GM12878 (cell line): ENCODE data around the gene GBP5. TPM values are rescaled to one million over a fixed set of nuclear protein-coding genes. Genes with fewer than 3 reads are reported as not detected.

Experiments
- ATAC-seq: fragments of 200-7000 bp; cut with Tn5 transposase; 3 replicates; pipeline ENCODE4 v1.9.1; 2020; ENCODE audit warnings: mild to moderate bottlenecking, moderate library complexity
- BruUV-seq: library from RNA; stranded (reverse); fragments of 400-500 nt; replicated peaks from 2 replicates; lab custom pipeline; 2021; lab: Mats Ljungman, UMichigan
- CTCF ChIA-PET: fragments of 300-600 bp; sonication (Branson Sonifier 250); formaldehyde crosslinking; extraction: SDS; loops from one replicate; lab custom pipeline; 2021; ENCODE audit warnings: inconsistent platforms; lab: Yijun Ruan, JAX
- POLR2A ChIA-PET: fragments of 350-600 bp; formaldehyde crosslinking; extraction: SDS; loops from one replicate; lab custom pipeline; 2021; ENCODE audit warnings: inconsistent platforms; lab: Charles Lee
- RAD21 ChIA-PET: fragments of 300-600 bp; sonication (Branson Sonifier 250); formaldehyde crosslinking; loops from one replicate; lab custom pipeline; 2023; ENCODE audit warnings: antibody characterized with exemption; ENCODE audit not compliant: unreplicated experiment; lab: Charles Lee
- SMC1A ChIA-PET: fragments of 300-600 bp; sonication (Branson Sonifier 250); formaldehyde crosslinking; loops from one replicate; lab custom pipeline; 2023; ENCODE audit not compliant: unreplicated experiment, uncharacterized antibody; lab: Charles Lee
- DNase-seq: peaks from one replicate; pipeline ENCODE4 v3.0.0-alpha.2; 2011; ENCODE audit warnings: low read depth, low spot score
- FAIRE-seq: peaks from 3 replicates; lab custom pipeline; 2011; peaks lifted over from hg19 to GRCh38; lab: Jason Lieb, UNC
- H2AFZ ChIP-seq: 2 replicates; pipeline ENCODE4 v1.6.0; 2011; ENCODE audit warnings: low read depth, low read length, control low read depth; ENCODE audit not compliant: control insufficient read depth
- H3K27ac ChIP-seq: 2 replicates; pipeline ENCODE4 v1.5.1; 2011; ENCODE audit warnings: control low read depth; ENCODE audit not compliant: control insufficient read depth, insufficient read depth
- H3K27me3 ChIP-seq, 2 experiments: replicated peaks in 1 of 2; 2 replicates each; pipeline versions ENCODE4 v1.6.0 to v1.6.1; 2011; ENCODE audit warnings: low read length in 1 of 2; ENCODE audit not compliant: control insufficient read depth in 2 of 2, insufficient read depth in 2 of 2
- H3K36me3 ChIP-seq, 2 experiments: 2 replicates each; pipeline ENCODE4 v1.5.1; 2011; ENCODE audit warnings: low read length in 1 of 2; ENCODE audit not compliant: control insufficient read depth in 2 of 2, insufficient read depth in 2 of 2
- H3K4me1 ChIP-seq: 2 replicates; pipeline ENCODE4 v1.6.1; 2011; ENCODE audit warnings: mild to moderate bottlenecking, low read length, moderate library complexity, mixed read lengths; ENCODE audit not compliant: control insufficient read depth, insufficient read depth
- H3K4me2 ChIP-seq: 2 replicates; pipeline ENCODE4 v1.6.0; 2011; ENCODE audit warnings: control low read depth; ENCODE audit not compliant: control insufficient read depth, insufficient read depth
- H3K4me3 ChIP-seq: fragments of 200-600 bp; sonication (generic); 2 replicates; pipeline ENCODE4 v1.5.1; 2016
- H3K79me2 ChIP-seq: 2 replicates; pipeline ENCODE4 v1.6.0; 2011; ENCODE audit warnings: low read length; ENCODE audit not compliant: control insufficient read depth, insufficient read depth
- H3K9ac ChIP-seq: 2 replicates; pipeline ENCODE4 v1.8.0; 2011; ENCODE audit warnings: low read length, control low read depth, mixed read lengths; ENCODE audit not compliant: control insufficient read depth, insufficient read depth
- H3K9me3 ChIP-seq: replicated peaks from 3 replicates; pipeline ENCODE4 v1.5.1; 2011; ENCODE audit warnings: mild to moderate bottlenecking, low read length; ENCODE audit not compliant: control insufficient read depth, insufficient read depth
- H4K20me1 ChIP-seq: 2 replicates; pipeline ENCODE4 v1.6.0; 2011; ENCODE audit not compliant: control insufficient read depth, insufficient read depth
- GATAD2B ChIP-seq: fragments of 450-650 bp; conservative IDR thresholded peaks from 2 replicates; pipeline ENCODE4 v1.6.1; 2017; ENCODE audit warnings: low read depth, mild to moderate bottlenecking, moderate library complexity
- MTA3 ChIP-seq: IDR thresholded peaks from 2 replicates; pipeline ENCODE4 v1.6.1; 2012; ENCODE audit warnings: low read length, inconsistent platforms, borderline replicate concordance
- NR2C1 ChIP-seq: fragments of 450-650 bp; IDR thresholded peaks from 2 replicates; pipeline ENCODE4 v1.6.1; 2017; ENCODE audit warnings: antibody characterized with exemption, mild to moderate bottlenecking, moderate library complexity
- NR2C2 ChIP-seq: IDR thresholded peaks from 2 replicates; pipeline ENCODE4 v1.6.1; 2011; ENCODE audit warnings: borderline replicate concordance, low read depth; ENCODE audit not compliant: control insufficient read depth, insufficient read length
- NR2F1 ChIP-seq: fragments of 450-650 bp; conservative IDR thresholded peaks from 2 replicates; pipeline ENCODE4 v1.6.1; 2017; ENCODE audit warnings: mild to moderate bottlenecking
- NRF1 ChIP-seq: conservative IDR thresholded peaks from 2 replicates; pipeline ENCODE4 v1.6.1; 2011; ENCODE audit warnings: mild to moderate bottlenecking, low read depth, low read length, improper control_type of control experiment
- SUPT20H ChIP-seq: IDR thresholded peaks from 2 replicates; pipeline ENCODE4 v1.6.1; 2011; ENCODE audit warnings: low read depth, mild to moderate bottlenecking, low read length, moderate library complexity, borderline replicate concordance; ENCODE audit not compliant: control insufficient read depth
- TBL1XR1 ChIP-seq: IDR thresholded peaks from 2 replicates; pipeline ENCODE4 v1.6.1; 2012; ENCODE audit warnings: low read depth, low read length, improper control_type of control experiment
- YBX1 ChIP-seq: fragments of 450-650 bp; IDR thresholded peaks from 2 replicates; pipeline ENCODE4 v1.6.1; 2016; ENCODE audit warnings: antibody characterized with exemption
- ZNF217 ChIP-seq: fragments of 450-650 bp; IDR thresholded peaks from 2 replicates; pipeline ENCODE4 v1.6.1; 2017; ENCODE audit warnings: antibody characterized with exemption, mild to moderate bottlenecking
- WGBS: methylation state at CpG from one replicate; pipeline ENCODE4 v1.1.6; 2016; ENCODE audit warnings: low lambda C conversion rate; ENCODE audit not compliant: insufficient replicate concordance, insufficient coverage; ENCODE audit errors: missing lambda C conversion rate; 5-methylcytosine and 5-hydroxymethylcytosine counted together
- in situ Hi-C: fragments of 300-500 bp; cut with MboI; formaldehyde crosslinking; loops from 9 replicates; pipeline ENCODE4 v1.14.3; 2018; ENCODE audit warnings: mixed read lengths
- intact Hi-C: fragments of 100-400 bp; cut with micrococcal nuclease; formaldehyde crosslinking; loops from one replicate; pipeline ENCODE4 v1.14.2; 2022; ENCODE audit not compliant: unreplicated experiment
- polyA plus RNA-seq, 11 experiments: library from polyadenylated mRNA; depleted of rRNA in 4 of 11; unstranded in 6 of 11; stranded (reverse) in 5 of 11; fragments of >200 nt; fragmentation: Nextera tagmentation in 4 of 11; fragmentation: Illumina TruSeq in 1 of 11; extraction: Ambion mirVana in 4 of 11; extraction: Trizol in 1 of 11; gene quantifications; 1 replicate in 1 of 11; 2 replicates in 10 of 11; pipeline versions ENCODE4 v1.2.1 to v1.2.3, GENCODE V29; 2011 to 2016; ENCODE audit warnings: inconsistent platforms in 2 of 11, missing spikeins in 2 of 11, low read depth in 1 of 11
- total RNA-seq, 4 experiments: library from RNA; depleted of rRNA in 3 of 4; stranded (reverse); fragments of >200 nt in 3 of 4; fragmentation: Illumina TruSeq in 1 of 4; extraction: Trizol in 1 of 4; gene quantifications; 2 replicates each; pipeline versions ENCODE4 v1.2.1 to v1.2.3, GENCODE V29; 2013 to 2021
- TF ChIP-seq, protein P1 (sequence below): IDR thresholded peaks from 2 replicates; pipeline ENCODE4 v1.6.1; 2011; ENCODE audit warnings: low read depth, low read length, improper control_type of control experiment, borderline replicate concordance
- TF ChIP-seq, protein P2 (sequence below): IDR thresholded peaks from 2 replicates; pipeline ENCODE4 v1.6.1; 2012; ENCODE audit warnings: improper control_type of control experiment, low read depth, low read length; ENCODE audit not compliant: insufficient replicate concordance
- TF ChIP-seq, protein P3 (sequence below): fragments of 450-650 bp; IDR thresholded peaks from 2 replicates; pipeline ENCODE4 v1.6.1; 2017; ENCODE audit warnings: mild to moderate bottlenecking, moderate library complexity

The GBP5 gene
- total and polyA plus RNA-seq, 10 of the 15 experiments (the other 5 are each of a cell fraction or from before 2014, with no cell fraction given): 0.17 to 1.0 (median 0.42) TPM

DNA sequence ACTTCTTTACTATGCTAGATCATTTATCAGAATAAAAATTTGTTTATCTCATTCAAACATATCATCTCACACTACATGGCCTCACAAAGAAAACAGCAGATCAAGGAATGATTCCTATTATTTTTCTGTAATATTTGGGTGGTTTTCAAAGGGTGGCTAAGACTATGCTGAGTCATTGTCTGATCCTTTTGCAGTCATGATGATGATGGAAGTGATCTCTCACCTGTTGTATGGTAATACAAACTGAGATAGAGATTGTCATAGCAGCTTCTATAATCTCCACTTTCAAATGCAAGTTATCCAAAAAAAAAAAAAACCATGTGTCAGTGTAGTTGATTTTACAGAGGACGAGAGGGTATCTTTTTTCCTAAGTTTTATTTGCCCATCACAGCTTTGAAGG lies 37.2 kb upstream of the GBP5 start:
- Histone ChIP-seq H3K4me2 (no peak overlapping the region), H3K9ac (no peak overlapping the region), H2AFZ (peak overlapping the region; percentile 13; the same call in 1 of the 2 replicates), H3K27ac (no peak overlapping the region), H3K36me3 (no peaks in the 10 kb centered on the region), H3K9me3 (peaks cover 3% of the 10 kb centered on the region; the same call in 2 of the 3 replicates), H3K79me2 (no peaks in the 10 kb centered on the region), H3K4me3 (no peak overlapping the region), H4K20me1 (no peaks in the 10 kb centered on the region), H3K27me3 (no peaks in the 10 kb centered on the region), H3K4me1 (peaks cover 12% of the 10 kb centered on the region; the same call in 1 of the 2 replicates)
- WGBS: 94% methylated on average over 1 of the region's 1 CpG
- ATAC-seq (0 out of 3 replicates have a peak, but pooled peaks have one; percentile 21), DNase-seq (no peak), FAIRE-seq (no peak)
- BruUV-seq: no TSS peak
- ChIA-PET SMC1A (interaction anchor here (0.7 to 3.0 kb wide), 9 partner anchors 9 to 80 kb away, joined by 3 to 21 read pairs (median 5); partner anchors contain the start of gene GBP5), POLR2A (interaction anchor here (0.6 to 1.3 kb wide), 4 partner anchors 9 to 360 kb away, joined by 3 read pairs; no protein-coding TSS in a partner anchor), CTCF (interaction anchor here (1.0 to 1.5 kb wide), 6 partner anchors 20 to 327 kb away, joined by 3 to 4 read pairs (median 3); no protein-coding TSS in a partner anchor), RAD21 (interaction anchor here (1.2 to 1.6 kb wide), 5 partner anchors 10 to 229 kb away, joined by 3 to 5 read pairs (median 4); partner anchors contain the start of gene GBP4)
- in situ Hi-C loops: no loop called here
- intact Hi-C loops: loop anchor here (5.0 kb wide), 1 partner anchor 47 kb away; no protein-coding TSS in a partner anchor
- no peak for TF ChIP-seq SUPT20H
- no peak for TF ChIP-seq NR2C2
- TF ChIP-seq MTA3: no peak
- TF ChIP-seq, protein P1, sequence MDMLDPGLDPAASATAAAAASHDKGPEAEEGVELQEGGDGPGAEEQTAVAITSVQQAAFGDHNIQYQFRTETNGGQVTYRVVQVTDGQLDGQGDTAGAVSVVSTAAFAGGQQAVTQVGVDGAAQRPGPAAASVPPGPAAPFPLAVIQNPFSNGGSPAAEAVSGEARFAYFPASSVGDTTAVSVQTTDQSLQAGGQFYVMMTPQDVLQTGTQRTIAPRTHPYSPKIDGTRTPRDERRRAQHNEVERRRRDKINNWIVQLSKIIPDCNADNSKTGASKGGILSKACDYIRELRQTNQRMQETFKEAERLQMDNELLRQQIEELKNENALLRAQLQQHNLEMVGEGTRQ: no peak
- no peak for TF ChIP-seq YBX1
- TF ChIP-seq ZNF217: no peak
- no peak for TF ChIP-seq NR2F1
- TF ChIP-seq, protein P2, sequence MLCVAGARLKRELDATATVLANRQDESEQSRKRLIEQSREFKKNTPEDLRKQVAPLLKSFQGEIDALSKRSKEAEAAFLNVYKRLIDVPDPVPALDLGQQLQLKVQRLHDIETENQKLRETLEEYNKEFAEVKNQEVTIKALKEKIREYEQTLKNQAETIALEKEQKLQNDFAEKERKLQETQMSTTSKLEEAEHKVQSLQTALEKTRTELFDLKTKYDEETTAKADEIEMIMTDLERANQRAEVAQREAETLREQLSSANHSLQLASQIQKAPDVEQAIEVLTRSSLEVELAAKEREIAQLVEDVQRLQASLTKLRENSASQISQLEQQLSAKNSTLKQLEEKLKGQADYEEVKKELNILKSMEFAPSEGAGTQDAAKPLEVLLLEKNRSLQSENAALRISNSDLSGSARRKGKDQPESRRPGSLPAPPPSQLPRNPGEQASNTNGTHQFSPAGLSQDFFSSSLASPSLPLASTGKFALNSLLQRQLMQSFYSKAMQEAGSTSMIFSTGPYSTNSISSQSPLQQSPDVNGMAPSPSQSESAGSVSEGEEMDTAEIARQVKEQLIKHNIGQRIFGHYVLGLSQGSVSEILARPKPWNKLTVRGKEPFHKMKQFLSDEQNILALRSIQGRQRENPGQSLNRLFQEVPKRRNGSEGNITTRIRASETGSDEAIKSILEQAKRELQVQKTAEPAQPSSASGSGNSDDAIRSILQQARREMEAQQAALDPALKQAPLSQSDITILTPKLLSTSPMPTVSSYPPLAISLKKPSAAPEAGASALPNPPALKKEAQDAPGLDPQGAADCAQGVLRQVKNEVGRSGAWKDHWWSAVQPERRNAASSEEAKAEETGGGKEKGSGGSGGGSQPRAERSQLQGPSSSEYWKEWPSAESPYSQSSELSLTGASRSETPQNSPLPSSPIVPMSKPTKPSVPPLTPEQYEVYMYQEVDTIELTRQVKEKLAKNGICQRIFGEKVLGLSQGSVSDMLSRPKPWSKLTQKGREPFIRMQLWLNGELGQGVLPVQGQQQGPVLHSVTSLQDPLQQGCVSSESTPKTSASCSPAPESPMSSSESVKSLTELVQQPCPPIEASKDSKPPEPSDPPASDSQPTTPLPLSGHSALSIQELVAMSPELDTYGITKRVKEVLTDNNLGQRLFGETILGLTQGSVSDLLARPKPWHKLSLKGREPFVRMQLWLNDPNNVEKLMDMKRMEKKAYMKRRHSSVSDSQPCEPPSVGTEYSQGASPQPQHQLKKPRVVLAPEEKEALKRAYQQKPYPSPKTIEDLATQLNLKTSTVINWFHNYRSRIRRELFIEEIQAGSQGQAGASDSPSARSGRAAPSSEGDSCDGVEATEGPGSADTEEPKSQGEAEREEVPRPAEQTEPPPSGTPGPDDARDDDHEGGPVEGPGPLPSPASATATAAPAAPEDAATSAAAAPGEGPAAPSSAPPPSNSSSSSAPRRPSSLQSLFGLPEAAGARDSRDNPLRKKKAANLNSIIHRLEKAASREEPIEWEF: no peak
- no peak for TF ChIP-seq NR2C1
- TF ChIP-seq, protein P3, sequence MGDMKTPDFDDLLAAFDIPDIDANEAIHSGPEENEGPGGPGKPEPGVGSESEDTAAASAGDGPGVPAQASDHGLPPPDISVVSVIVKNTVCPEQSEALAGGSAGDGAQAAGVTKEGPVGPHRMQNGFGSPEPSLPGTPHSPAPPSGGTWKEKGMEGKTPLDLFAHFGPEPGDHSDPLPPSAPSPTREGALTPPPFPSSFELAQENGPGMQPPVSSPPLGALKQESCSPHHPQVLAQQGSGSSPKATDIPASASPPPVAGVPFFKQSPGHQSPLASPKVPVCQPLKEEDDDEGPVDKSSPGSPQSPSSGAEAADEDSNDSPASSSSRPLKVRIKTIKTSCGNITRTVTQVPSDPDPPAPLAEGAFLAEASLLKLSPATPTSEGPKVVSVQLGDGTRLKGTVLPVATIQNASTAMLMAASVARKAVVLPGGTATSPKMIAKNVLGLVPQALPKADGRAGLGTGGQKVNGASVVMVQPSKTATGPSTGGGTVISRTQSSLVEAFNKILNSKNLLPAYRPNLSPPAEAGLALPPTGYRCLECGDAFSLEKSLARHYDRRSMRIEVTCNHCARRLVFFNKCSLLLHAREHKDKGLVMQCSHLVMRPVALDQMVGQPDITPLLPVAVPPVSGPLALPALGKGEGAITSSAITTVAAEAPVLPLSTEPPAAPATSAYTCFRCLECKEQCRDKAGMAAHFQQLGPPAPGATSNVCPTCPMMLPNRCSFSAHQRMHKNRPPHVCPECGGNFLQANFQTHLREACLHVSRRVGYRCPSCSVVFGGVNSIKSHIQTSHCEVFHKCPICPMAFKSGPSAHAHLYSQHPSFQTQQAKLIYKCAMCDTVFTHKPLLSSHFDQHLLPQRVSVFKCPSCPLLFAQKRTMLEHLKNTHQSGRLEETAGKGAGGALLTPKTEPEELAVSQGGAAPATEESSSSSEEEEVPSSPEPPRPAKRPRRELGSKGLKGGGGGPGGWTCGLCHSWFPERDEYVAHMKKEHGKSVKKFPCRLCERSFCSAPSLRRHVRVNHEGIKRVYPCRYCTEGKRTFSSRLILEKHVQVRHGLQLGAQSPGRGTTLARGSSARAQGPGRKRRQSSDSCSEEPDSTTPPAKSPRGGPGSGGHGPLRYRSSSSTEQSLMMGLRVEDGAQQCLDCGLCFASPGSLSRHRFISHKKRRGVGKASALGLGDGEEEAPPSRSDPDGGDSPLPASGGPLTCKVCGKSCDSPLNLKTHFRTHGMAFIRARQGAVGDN: no peak
- TF ChIP-seq TBL1XR1: no peak
- TF ChIP-seq GATAD2B: no peak
- TF ChIP-seq NRF1: no peak
